Keratinocyte (primary cell): ENCODE data around the gene AKIRIN1. TPM values are rescaled to one million over a fixed set of nuclear protein-coding genes. Genes with fewer than 3 reads are reported as not detected.

Experiments used
- DNase-seq: peaks from one replicate; pipeline ENCODE4 v3.0.0-alpha.2; 2011; ENCODE audit warnings: low read depth, missing footprints, low spot score
- FAIRE-seq: peaks from 2 replicates; lab custom pipeline; 2011; peaks lifted over from hg19 to GRCh38; lab: Jason Lieb, UNC
- H2AFZ ChIP-seq: 2 replicates; pipeline ENCODE4 v1.6.0; 2012; ENCODE audit warnings: low read length, control low read depth, inconsistent platforms; ENCODE audit not compliant: control insufficient read depth
- H3K27ac ChIP-seq: 2 replicates; pipeline ENCODE4 v1.5.1; 2011; ENCODE audit warnings: low read length; ENCODE audit not compliant: control insufficient read depth, insufficient read depth
- H3K27me3 ChIP-seq: 3 replicates; pipeline ENCODE4 v1.6.0; 2011; ENCODE audit warnings: low read length; ENCODE audit not compliant: control insufficient read depth, insufficient read depth; ENCODE audit errors: extremely low read depth
- H3K36me3 ChIP-seq, 2 experiments: 2 replicates in 1 of 2; 3 replicates in 1 of 2; pipeline ENCODE4 v1.5.1; 2011; ENCODE audit warnings: low read length in 2 of 2, mild to moderate bottlenecking in 1 of 2; ENCODE audit not compliant: control insufficient read depth in 2 of 2, insufficient read depth in 2 of 2; ENCODE audit errors: extremely low read depth in 1 of 2
- H3K4me1 ChIP-seq: 3 replicates; pipeline ENCODE4 v1.5.1; 2011; ENCODE audit warnings: low read length; ENCODE audit not compliant: control insufficient read depth, insufficient read depth; ENCODE audit errors: extremely low read depth
- H3K4me2 ChIP-seq: 3 replicates; pipeline ENCODE4 v1.6.0; 2011; ENCODE audit warnings: low read depth, low read length; ENCODE audit not compliant: control insufficient read depth, insufficient read depth; ENCODE audit errors: extremely low read depth
- H3K4me3 ChIP-seq, 3 experiments: fragments of 200-600 bp in 1 of 3; sonication (generic) in 1 of 3; 2 replicates in 2 of 3; 3 replicates in 1 of 3; pipeline ENCODE4 v1.5.1; 2011 to 2016; ENCODE audit warnings: low read length in 3 of 3, mild to moderate bottlenecking in 3 of 3, control low read depth in 2 of 3, inconsistent platforms in 1 of 3, low read depth in 1 of 3, mixed read lengths in 1 of 3, mixed run types in 1 of 3, moderate library complexity in 1 of 3; ENCODE audit not compliant: control insufficient read depth in 2 of 3, insufficient read depth in 2 of 3; ENCODE audit errors: extremely low read depth in 1 of 3
- H3K79me2 ChIP-seq: 2 replicates; pipeline ENCODE4 v1.6.0; 2012; ENCODE audit warnings: low read length; ENCODE audit not compliant: control insufficient read depth, insufficient read depth
- H3K9ac ChIP-seq: 3 replicates; pipeline ENCODE4 v1.6.0; 2011; ENCODE audit warnings: low read length; ENCODE audit not compliant: control insufficient read depth, insufficient read depth; ENCODE audit errors: extremely low read depth
- H3K9me1 ChIP-seq: 3 replicates; pipeline ENCODE4 v1.6.0; 2011; ENCODE audit warnings: low read length; ENCODE audit not compliant: control insufficient read depth, insufficient read depth; ENCODE audit errors: extremely low read depth
- H3K9me3 ChIP-seq: 2 replicates; pipeline ENCODE4 v1.5.1; 2012; ENCODE audit warnings: low read depth, low read length; ENCODE audit not compliant: control insufficient read depth
- H4K20me1 ChIP-seq: 3 replicates; pipeline ENCODE4 v1.6.0; 2011; ENCODE audit warnings: low read length; ENCODE audit not compliant: control insufficient read depth, insufficient read depth; ENCODE audit errors: extremely low read depth
- EZH2 ChIP-seq: IDR thresholded peaks from one replicate; pipeline ENCODE4 v1.6.1; 2012; ENCODE audit warnings: inconsistent platforms, mild to moderate bottlenecking, low read length, moderate library complexity
- dilution Hi-C: fragments of 300-500 bp; cut with MboI; formaldehyde crosslinking; loops from one replicate; pipeline ENCODE4 v1.7.0; 2020; ENCODE audit warnings: low sequenced_read_pairs; ENCODE audit not compliant: extremely low pct_ligation_motif_present
- polyA plus RNA-seq, 5 experiments: library from polyadenylated mRNA; depleted of rRNA in 3 of 5; stranded (reverse) in 3 of 5; stranded (forward) in 1 of 5; unstranded in 1 of 5; fragments of >200 nt; gene quantifications; 1 replicate in 1 of 5; 2 replicates in 3 of 5; 3 replicates in 1 of 5; pipeline versions ENCODE4 v1.2.1 to v1.2.3, GENCODE V29; 2011 to 2012; ENCODE audit warnings: missing spikeins in 2 of 5, low read depth in 1 of 5, low replicate concordance in 1 of 5
- TF ChIP-seq, protein P1 (sequence below), 3 experiments: IDR thresholded peaks in 1 of 3; conservative IDR thresholded peaks in 1 of 3; optimal IDR thresholded peaks in 1 of 3; 2 replicates in 2 of 3; 3 replicates in 1 of 3; pipeline versions ENCODE3 to v1.5.1; 2011; ENCODE audit warnings: low read length in 3 of 3, mild to moderate bottlenecking in 3 of 3, moderate library complexity in 2 of 3, control low read depth in 1 of 3, inconsistent platforms in 1 of 3; ENCODE audit not compliant: insufficient read depth in 2 of 3; ENCODE audit errors: extremely low read depth in 1 of 3

The AKIRIN1 gene
- polyA plus RNA-seq, 1 donor (not counting 4 experiments of a cell fraction or from before 2014, with no cell fraction given), result 111 TPM

DNA sequence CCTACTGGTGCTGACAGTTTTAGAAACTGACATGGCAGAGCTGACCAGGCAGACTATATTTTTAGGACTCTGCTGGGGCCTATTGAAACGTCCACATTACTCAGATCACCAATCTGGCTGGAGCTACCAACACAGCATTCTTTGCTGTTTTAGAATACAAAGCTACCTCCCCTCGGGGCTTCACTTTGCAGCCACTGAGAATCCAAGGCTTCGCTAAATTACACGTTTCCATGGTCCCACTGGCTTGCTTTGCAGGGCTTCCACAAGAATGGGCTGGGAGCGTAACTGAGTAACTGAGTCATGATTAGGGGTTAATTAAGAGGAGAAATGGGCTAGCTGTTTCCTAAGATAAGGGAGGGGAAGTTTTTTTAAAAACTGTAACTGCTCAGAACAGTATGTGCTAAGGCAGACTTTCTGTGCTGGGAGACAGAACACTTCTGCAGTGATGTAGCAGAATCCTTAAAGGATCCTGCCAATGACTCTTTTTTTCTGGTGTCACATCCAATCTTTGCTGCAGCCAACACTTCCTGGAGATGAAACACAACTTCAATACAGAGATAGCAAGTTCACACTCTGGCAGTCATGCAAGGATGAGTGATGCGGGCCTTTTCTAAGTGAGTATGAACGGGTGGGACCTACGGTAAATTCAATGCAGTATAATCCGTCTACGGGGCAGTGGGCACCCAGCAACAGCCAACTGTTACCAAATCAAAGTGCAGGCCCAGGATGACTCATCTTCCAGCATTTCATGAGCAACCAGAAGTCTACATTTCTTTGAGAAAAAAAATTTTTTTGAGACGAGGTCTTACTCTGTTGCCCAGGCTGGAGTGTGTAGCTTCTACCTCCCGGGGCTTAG is 56.5 kb downstream of the AKIRIN1 start:
- DNase-seq (no peak), FAIRE-seq (no peak)
- H3K9ac ChIP-seq, result no peak overlapping the region
- no peak overlapping the region for H3K4me3 ChIP-seq
- no peaks in the 10 kb centered on the region for H3K4me1 ChIP-seq
- no peak overlapping the region for H3K4me2 ChIP-seq
- no peaks in the 10 kb centered on the region for H3K9me1 ChIP-seq
- H2AFZ ChIP-seq, result no peak overlapping the region
- no peaks in the 10 kb centered on the region for H3K79me2 ChIP-seq
- no peaks in the 10 kb centered on the region for H3K27me3 ChIP-seq
- no peaks in the 10 kb centered on the region for H4K20me1 ChIP-seq
- dilution Hi-C loops, result no loop called here
- H3K27ac ChIP-seq, result no peak overlapping the region
- H3K36me3 ChIP-seq, result peaks cover 2 to 5% of the 10 kb centered on the region in 2 experiments
- H3K9me3 ChIP-seq, result no peaks in the 10 kb centered on the region
- TF ChIP-seq, protein P1, sequence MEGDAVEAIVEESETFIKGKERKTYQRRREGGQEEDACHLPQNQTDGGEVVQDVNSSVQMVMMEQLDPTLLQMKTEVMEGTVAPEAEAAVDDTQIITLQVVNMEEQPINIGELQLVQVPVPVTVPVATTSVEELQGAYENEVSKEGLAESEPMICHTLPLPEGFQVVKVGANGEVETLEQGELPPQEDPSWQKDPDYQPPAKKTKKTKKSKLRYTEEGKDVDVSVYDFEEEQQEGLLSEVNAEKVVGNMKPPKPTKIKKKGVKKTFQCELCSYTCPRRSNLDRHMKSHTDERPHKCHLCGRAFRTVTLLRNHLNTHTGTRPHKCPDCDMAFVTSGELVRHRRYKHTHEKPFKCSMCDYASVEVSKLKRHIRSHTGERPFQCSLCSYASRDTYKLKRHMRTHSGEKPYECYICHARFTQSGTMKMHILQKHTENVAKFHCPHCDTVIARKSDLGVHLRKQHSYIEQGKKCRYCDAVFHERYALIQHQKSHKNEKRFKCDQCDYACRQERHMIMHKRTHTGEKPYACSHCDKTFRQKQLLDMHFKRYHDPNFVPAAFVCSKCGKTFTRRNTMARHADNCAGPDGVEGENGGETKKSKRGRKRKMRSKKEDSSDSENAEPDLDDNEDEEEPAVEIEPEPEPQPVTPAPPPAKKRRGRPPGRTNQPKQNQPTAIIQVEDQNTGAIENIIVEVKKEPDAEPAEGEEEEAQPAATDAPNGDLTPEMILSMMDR (optimal IDR thresholded peaks at IDR 0.05 in 1 of 3, IDR thresholded peaks at IDR 0.05 in 1 of 3, conservative IDR thresholded peaks at IDR 0.05 in 1 of 3; ENCODE audit: extremely low read depth in 1 of 3, insufficient read depth in 2 of 3, low read length in 3 of 3), result no peak
- no peak for TF ChIP-seq EZH2

DNA sequence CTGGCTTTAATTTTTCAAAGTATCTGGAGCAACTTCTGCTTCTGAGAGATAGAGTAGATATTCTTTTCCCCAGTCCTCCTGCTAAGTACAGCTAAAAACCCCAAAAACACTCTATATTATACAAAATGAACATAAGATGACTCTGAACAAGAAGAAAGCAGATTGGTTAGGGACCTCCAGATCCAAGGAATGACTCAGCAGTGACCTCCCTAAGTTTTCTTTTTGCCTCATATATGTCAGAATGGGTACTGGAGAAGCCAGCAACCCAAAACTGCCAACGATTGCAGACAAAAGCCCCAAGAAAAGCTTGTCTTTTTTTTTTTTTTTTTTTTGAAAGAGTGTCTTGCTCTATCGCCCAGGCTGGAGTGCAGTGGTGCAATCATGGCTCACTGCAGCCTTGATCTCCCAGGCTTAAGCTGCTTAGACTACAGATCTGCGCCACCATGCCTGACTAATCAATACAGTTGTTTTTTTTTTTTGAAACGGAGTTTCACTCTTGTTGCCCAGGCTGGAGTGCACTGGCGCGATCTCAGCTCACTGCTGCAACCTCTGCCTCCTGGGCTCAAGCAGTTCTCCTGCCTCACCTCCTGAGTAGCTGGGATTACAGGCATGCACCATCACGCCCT is 57.8 kb downstream of the AKIRIN1 start:
- Histone ChIP-seq H2AFZ (no peak overlapping the region), H3K4me3 (no peak overlapping the region), H3K9ac (no peak overlapping the region), H3K9me1 (no peaks in the 10 kb centered on the region), H3K4me2 (no peak overlapping the region), H3K79me2 (no peaks in the 10 kb centered on the region), H4K20me1 (no peaks in the 10 kb centered on the region), H3K36me3 (peaks cover 0 to 3% of the 10 kb centered on the region in 2 experiments), H3K9me3 (no peaks in the 10 kb centered on the region), H3K27ac (no peak overlapping the region), H3K27me3 (no peaks in the 10 kb centered on the region), H3K4me1 (no peaks in the 10 kb centered on the region)
- FAIRE-seq, result no peak
- TF ChIP-seq EZH2, result no peak
- TF ChIP-seq, protein P1 (optimal IDR thresholded peaks at IDR 0.05 in 1 of 3, IDR thresholded peaks at IDR 0.05 in 1 of 3, conservative IDR thresholded peaks at IDR 0.05 in 1 of 3; ENCODE audit: extremely low read depth in 1 of 3, insufficient read depth in 2 of 3, low read length in 3 of 3), result no peak
- dilution Hi-C loops, result no loop called here
- no peak for DNase-seq
